HFFc6 (cell line): ENCODE results near the gene RPUSD1. TPM values are rescaled to one million over a fixed set of nuclear protein-coding genes. Genes with fewer than 3 reads are reported as not detected.
A peak's percentile ranks its signal among the peaks of the same experiment; 100 is the strongest.

ENCODE experiments used
- DNase-seq: peaks from one replicate; pipeline ENCODE4 v3.0.0-alpha.2; 2018
- H3K27ac Mint-ChIP-seq: 2 replicates; pipeline ENCODE4 v1.8.0; 2020; ENCODE audit warnings: mild to moderate bottlenecking, mixed read lengths
- H3K27me3 Mint-ChIP-seq: 2 replicates; pipeline ENCODE4 v1.8.0; 2021; ENCODE audit warnings: mild to moderate bottlenecking, moderate library complexity, mixed read lengths; ENCODE audit not compliant: insufficient read depth
- H3K36me3 Mint-ChIP-seq: 2 replicates; pipeline ENCODE4 v1.8.0; 2021; ENCODE audit warnings: low read depth, mixed read lengths
- H3K4me1 Mint-ChIP-seq: 2 replicates; pipeline ENCODE4 v1.8.0; 2020; ENCODE audit warnings: low read depth, mixed read lengths
- H3K4me3 Mint-ChIP-seq: 2 replicates; pipeline ENCODE4 v1.8.0; 2020; ENCODE audit warnings: mild to moderate bottlenecking, moderate library complexity, mixed read lengths
- H3K9me3 Mint-ChIP-seq: 2 replicates; pipeline ENCODE4 v1.8.0; 2020; ENCODE audit warnings: mild to moderate bottlenecking, mixed read lengths
- total RNA-seq, 6 experiments: library from RNA; stranded (reverse); fragmentation: NEBNext Ultra II Directional; extraction: Animal tissue kit (Norgen Biotek cat#: 25700); gene quantifications; 2 replicates in 1 of 6; 3 replicates in 5 of 6; pipeline ENCODE4 v1.2.3, GENCODE V29; 2021
- TF ChIP-seq, protein P1 (sequence below): fragments of 200-600 bp; sonication (generic); IDR thresholded peaks from 2 replicates; pipeline ENCODE4 v1.5.0; 2021; ENCODE audit warnings: antibody characterized with exemption, mild to moderate bottlenecking

The RPUSD1 gene
- total RNA-seq, 6 experiments from 2014 or later = 23.8 to 32.8 (median 25.8) TPM

DNA sequence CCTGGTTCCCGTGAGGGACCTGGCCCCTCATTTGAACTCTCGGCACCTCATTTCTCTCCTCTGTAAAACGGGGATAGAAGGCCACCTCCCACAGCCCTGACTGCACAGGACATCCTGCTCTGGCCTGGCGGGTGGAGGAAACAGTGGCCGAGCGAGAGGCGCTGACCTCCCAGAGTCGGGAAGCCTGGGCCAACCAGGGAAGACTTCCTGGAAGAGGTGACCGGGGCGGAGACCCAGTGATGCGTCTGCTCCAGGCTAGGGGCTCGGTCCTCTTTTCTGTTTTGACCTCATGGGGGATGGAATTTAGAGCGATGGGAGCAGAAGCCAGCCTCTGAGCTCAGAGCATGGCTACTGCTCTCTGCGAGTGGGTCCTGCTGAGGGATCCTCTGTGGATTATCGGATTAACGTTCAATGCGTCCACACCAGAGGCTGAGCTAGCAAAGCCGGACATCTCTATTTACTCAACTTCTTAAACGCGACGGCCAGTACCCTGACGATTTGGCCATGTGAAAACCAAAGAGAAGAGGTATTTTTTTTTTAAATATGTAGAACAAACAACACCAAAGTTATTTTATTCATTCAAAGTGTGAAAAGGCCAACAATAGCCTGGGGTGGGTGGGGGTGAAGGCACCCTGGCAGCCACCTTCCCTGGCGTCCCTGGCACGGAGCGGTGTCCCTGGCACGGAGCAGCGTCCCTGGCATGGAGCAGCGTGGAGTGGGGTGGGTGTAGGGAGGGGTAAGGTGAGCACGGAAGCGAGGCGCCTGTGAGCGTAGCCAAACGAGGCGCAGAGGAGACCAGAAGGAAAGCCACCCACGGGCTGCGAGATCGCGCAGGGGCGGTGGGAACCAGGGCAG lies 36.8 kb downstream of the RPUSD1 start:
- Mint-ChIP-seq H3K27ac (no peak overlapping the region), H3K9me3 (no peaks in the 10 kb centered on the region), H3K4me1 (peaks cover 6% of the 10 kb centered on the region; the same call in 1 of the 2 replicates), H3K36me3 (peaks cover 2% of the 10 kb centered on the region; the same call in 1 of the 2 replicates), H3K27me3 (peaks cover 12% of the 10 kb centered on the region), H3K4me3 (no peak overlapping the region)
- no peak for DNase-seq
- TF ChIP-seq, protein P1, sequence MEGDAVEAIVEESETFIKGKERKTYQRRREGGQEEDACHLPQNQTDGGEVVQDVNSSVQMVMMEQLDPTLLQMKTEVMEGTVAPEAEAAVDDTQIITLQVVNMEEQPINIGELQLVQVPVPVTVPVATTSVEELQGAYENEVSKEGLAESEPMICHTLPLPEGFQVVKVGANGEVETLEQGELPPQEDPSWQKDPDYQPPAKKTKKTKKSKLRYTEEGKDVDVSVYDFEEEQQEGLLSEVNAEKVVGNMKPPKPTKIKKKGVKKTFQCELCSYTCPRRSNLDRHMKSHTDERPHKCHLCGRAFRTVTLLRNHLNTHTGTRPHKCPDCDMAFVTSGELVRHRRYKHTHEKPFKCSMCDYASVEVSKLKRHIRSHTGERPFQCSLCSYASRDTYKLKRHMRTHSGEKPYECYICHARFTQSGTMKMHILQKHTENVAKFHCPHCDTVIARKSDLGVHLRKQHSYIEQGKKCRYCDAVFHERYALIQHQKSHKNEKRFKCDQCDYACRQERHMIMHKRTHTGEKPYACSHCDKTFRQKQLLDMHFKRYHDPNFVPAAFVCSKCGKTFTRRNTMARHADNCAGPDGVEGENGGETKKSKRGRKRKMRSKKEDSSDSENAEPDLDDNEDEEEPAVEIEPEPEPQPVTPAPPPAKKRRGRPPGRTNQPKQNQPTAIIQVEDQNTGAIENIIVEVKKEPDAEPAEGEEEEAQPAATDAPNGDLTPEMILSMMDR = no peak

DNA sequence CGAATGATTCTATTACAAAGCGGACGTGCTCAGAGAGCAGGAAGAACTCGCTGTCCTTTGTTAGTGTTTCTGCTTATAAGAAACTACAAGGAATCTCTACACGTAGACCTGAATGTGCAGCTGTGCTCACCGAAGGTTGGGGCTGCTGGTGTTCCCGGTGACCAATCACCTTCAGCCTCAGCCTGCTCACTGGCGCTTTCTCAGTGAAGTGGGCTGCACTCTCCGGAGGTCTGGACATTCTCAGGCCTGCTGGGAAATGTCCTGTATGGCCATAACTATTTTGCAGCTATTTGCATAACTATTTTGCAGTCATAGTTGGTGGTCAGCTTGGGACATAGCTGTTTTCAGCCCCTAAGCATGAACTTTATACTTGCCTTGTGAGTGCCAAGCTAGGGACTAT lies 37.7 kb downstream of the RPUSD1 start:
- Mint-ChIP-seq H3K36me3 (no peaks in the 10 kb centered on the region), H3K27me3 (peaks cover 7% of the 10 kb centered on the region), H3K4me3 (no peak overlapping the region), H3K27ac (no peak overlapping the region), H3K9me3 (no peaks in the 10 kb centered on the region), H3K4me1 (peaks cover 6% of the 10 kb centered on the region; the same call in 1 of the 2 replicates)
- TF ChIP-seq, protein P1 = no peak
- no peak for DNase-seq

DNA sequence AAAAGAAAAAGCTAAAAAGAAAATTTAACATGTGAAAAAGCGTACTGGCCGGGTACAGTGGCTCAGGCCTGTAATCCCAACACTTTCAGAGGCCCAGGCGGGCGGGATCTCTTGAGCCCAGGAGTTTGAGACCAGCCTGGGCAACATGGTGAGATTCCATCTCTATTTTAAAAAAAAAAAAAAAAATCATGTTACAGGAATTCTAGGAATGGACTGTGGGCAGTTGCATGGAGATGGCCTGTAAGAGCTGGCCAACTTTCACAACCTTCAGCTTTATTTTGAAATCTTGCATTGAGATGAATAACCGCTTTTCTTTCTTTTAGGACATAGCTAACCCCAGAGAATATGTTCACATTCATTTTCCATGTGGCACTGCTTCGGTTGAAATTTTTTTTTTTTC lies 39.2 kb downstream of the RPUSD1 start:
- peaks cover 3% of the 10 kb centered on the region for H3K27me3 Mint-ChIP-seq
- H3K4me3 Mint-ChIP-seq = no peak overlapping the region
- DNase-seq = peak; percentile 75
- H3K27ac Mint-ChIP-seq = peak overlapping the region; percentile 46; the same call in 1 of the 2 replicates
- no peaks in the 10 kb centered on the region for H3K9me3 Mint-ChIP-seq
- H3K4me1 Mint-ChIP-seq = peaks cover 6% of the 10 kb centered on the region; the same call in 1 of the 2 replicates
- TF ChIP-seq, protein P1 = no peak
- H3K36me3 Mint-ChIP-seq = no peaks in the 10 kb centered on the region

DNA sequence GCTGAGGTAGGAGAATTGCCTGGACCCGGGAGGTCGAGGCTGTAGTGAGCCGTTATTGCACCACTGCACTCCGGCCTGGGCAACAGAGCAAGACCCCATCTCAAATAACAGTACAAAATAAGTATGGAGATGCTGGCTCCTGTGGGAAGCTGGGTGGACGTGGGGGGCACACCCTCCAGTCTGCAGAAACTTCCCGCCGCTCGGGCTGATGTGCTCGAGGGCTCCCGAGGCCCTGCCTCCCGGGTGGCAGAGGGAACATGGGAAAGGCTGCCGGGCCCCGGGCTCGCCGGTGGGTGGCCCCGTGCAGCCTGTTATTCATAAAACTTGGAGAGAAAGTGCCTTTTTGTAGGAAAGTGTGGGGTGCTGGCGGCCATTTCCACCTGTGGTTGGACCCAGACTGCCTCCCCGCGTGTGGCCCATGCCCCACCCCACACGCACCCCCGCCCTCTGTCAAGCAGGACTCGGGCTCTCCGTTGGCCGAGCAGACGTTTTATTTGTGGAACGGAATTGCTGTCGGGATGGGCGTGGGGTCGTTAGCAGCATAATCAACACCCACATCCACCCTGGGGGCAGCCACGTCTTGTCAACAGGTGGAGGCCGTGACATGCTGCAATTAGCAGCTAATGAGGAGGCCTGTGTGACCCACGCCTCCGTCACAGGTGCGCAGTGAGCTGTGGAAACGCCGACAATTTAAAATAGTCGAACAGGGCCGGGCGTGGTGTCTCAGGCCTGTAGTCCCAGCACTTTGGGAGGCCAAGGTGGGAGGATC lies 40.0 kb downstream of the RPUSD1 start:
- no peak for DNase-seq
- Mint-ChIP-seq H3K27me3 (peaks cover 3% of the 10 kb centered on the region), H3K27ac (no peak overlapping the region), H3K4me3 (no peak overlapping the region), H3K36me3 (no peaks in the 10 kb centered on the region), H3K4me1 (peaks cover 6% of the 10 kb centered on the region; the same call in 1 of the 2 replicates), H3K9me3 (no peaks in the 10 kb centered on the region)
- TF ChIP-seq, protein P1 = no peak

DNA sequence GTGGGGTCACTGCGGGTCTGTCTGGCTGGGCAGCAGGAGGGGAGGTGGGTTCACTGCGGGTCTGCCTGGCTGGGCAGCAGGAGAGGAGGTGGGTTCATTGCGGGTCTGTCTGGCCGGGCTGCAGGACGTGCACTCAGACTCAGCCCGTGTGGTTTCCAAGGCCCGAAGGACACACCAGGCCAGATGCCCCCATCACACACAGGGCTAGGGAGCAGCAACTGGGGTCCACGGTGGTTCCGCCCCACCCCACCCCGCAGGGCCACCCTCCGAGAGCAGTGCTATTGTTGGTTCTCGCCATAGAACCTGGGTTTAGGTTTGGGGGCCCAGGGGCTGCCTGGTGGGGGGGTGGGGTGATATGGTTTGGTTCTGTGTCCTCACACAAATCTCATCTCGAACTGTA lies 41.5 kb downstream of the RPUSD1 start:
- TF ChIP-seq, protein P1 = no peak
- no peak overlapping the region for H3K27ac Mint-ChIP-seq

More for the DNA sequence above, 41.5 kb downstream of the RPUSD1 start:
- H3K9me3 Mint-ChIP-seq = no peaks in the 10 kb centered on the region
- H3K27me3 Mint-ChIP-seq = peaks cover 5% of the 10 kb centered on the region; the same call in 1 of the 2 replicates
- DNase-seq = no peak
- no peaks in the 10 kb centered on the region for H3K36me3 Mint-ChIP-seq
- no peak overlapping the region for H3K4me3 Mint-ChIP-seq
- H3K4me1 Mint-ChIP-seq = peaks cover 6% of the 10 kb centered on the region; the same call in 1 of the 2 replicates
